Fibroblast of pulmonary artery (primary cell): ENCODE results near the gene FEM1A.

Experiments
- DNase-seq: peaks from one replicate; pipeline ENCODE4 v3.0.0-alpha.2; 2010; ENCODE audit warnings: low read depth
- H3K4me3 ChIP-seq: replicated peaks from 2 replicates; pipeline ENCODE4 v1.5.1; 2011; ENCODE audit warnings: low read depth, mild to moderate bottlenecking, control low read depth, low read length, moderate library complexity
- CTCF ChIP-seq: IDR thresholded peaks from 2 replicates; pipeline ENCODE4 v1.5.1; 2011; ENCODE audit warnings: mild to moderate bottlenecking, control low read depth, low read length, inconsistent platforms; ENCODE audit errors: missing control alignments

Gene FEM1A

GRCh38 chr19:4847190-4847973 is 55.8 kb downstream of the FEM1A start:
- DNase-seq: no peak
- no peak for TF ChIP-seq CTCF
- no peak overlapping the region for H3K4me3 ChIP-seq

- no peak overlapping the region for H3K4me3 ChIP-seq
- TF ChIP-seq CTCF: no peak
- no peak for DNase-seq
These were observed 57.5 kb downstream of the FEM1A start for GRCh38 chr19:4849019-4849418.
